ENCODE results near the gene CDHR1.
A peak's percentile ranks its signal among the peaks of the same experiment; 100 is the strongest.

The CDHR1 gene

GRCh38 chr10:84201682-84202081, 7.3 kb downstream of the CDHR1 start:
- DNase-seq, result no peak

GRCh38 chr10:84202349-84202748, 8.0 kb downstream of the CDHR1 start:
- DNase-seq, result no peak

GRCh38 chr10:84204122-84204521, 9.8 kb downstream of the CDHR1 start:
- no peak for DNase-seq

- DNase-seq, result no peak
Measured at GRCh38 chr10:84204610-84205009, 10.3 kb downstream of the CDHR1 start.

GRCh38 chr10:84205049-84205852, 10.9 kb downstream of the CDHR1 start:
- DNase-seq, result peak; percentile 63 to 72

- no peak for DNase-seq
Measured at GRCh38 chr10:84205853-84206525, 11.7 kb downstream of the CDHR1 start.

- DNase-seq, result no peak
Measured at GRCh38 chr10:84208023-84208422, 13.7 kb downstream of the CDHR1 start.

GRCh38 chr10:84211566-84211965, 17.2 kb downstream of the CDHR1 start:
- DNase-seq, result no peak

- DNase-seq, result no peak
Measured at GRCh38 chr10:84212014-84212413, 17.7 kb downstream of the CDHR1 start.

- DNase-seq, result no peak
Measured at GRCh38 chr10:84213076-84213475, 18.7 kb downstream of the CDHR1 start.

GRCh38 chr10:84214046-84214572, 19.8 kb downstream of the CDHR1 start:
- no peak for DNase-seq

GRCh38 chr10:84214612-84215235, 20.4 kb downstream of the CDHR1 start:
- DNase-seq, result peak; percentile 44 to 54

- DNase-seq, result no peak
Measured at GRCh38 chr10:84216834-84217233, 22.5 kb downstream of the CDHR1 start.

- no peak for DNase-seq
Measured at GRCh38 chr10:84217746-84218145, 23.4 kb downstream of the CDHR1 start.

- no peak for DNase-seq
Measured at GRCh38 chr10:84221916-84222315, 27.6 kb downstream of the CDHR1 start.

- no peak for DNase-seq
Measured at GRCh38 chr10:84224411-84225028, 30.2 kb downstream of the CDHR1 start.

- DNase-seq, result no peak
Measured at GRCh38 chr10:84225427-84226173, 31.3 kb downstream of the CDHR1 start, which contains the start of gene LRIT2. TSS of gene LRIT2 (minus strand) at chr10:84225544. CDS start at chr10:84225520, 24 bp downstream.

GRCh38 chr10:84226616-84227015, 32.3 kb downstream of the CDHR1 start:
- DNase-seq, result no peak

- no peak for DNase-seq
Measured at GRCh38 chr10:84227810-84228209, 33.5 kb downstream of the CDHR1 start.

- no peak for DNase-seq
Measured at GRCh38 chr10:84230359-84230758, 36.0 kb downstream of the CDHR1 start.

- DNase-seq, result no peak
Measured at GRCh38 chr10:84232376-84232775, 38.0 kb downstream of the CDHR1 start.

- no peak for DNase-seq
Measured at GRCh38 chr10:84233940-84234339, 39.6 kb downstream of the CDHR1 start.
